DMS53 treated with DMSO at 0.1 percent for 48 hours (cell line): ENCODE results near the gene TXNRD2.
"Not testable (repeated sequence)": the region's sequence is repeated elsewhere in the genome, so short reads cannot be mapped to it uniquely, and the experiment has no call there.

Source experiments
- DNase-seq: peaks from one replicate; lab custom pipeline; 2025; ENCODE audit not compliant: unreplicated experiment; lab: John Stamatoyannopoulos, UW

The TXNRD2 gene

GRCh38 chr22:19890502-19891316 lies 50.9 kb downstream of the TXNRD2 start:
- DNase-seq: no peak

- DNase-seq: no peak
These were observed 51.7 kb downstream of the TXNRD2 start for GRCh38 chr22:19889951-19890350.

- DNase-seq: no peak
These were observed 53.4 kb downstream of the TXNRD2 start for GRCh38 chr22:19888131-19888746.

GRCh38 chr22:19887256-19887985 lies 54.2 kb downstream of the TXNRD2 start:
- DNase-seq: no peak

- no peak for DNase-seq
These were observed 54.9 kb downstream of the TXNRD2 start for GRCh38 chr22:19886605-19887255.

- DNase-seq: no peak
These were observed 55.6 kb downstream of the TXNRD2 start for GRCh38 chr22:19885841-19886592.

GRCh38 chr22:19884954-19885751 lies 56.5 kb downstream of the TXNRD2 start:
- DNase-seq: no peak

GRCh38 chr22:19884161-19884953 lies 57.3 kb downstream of the TXNRD2 start:
- no peak for DNase-seq

GRCh38 chr22:19883446-19883845 lies 58.2 kb downstream of the TXNRD2 start:
- not testable (repeated sequence) for DNase-seq

GRCh38 chr22:19882446-19883381 lies 58.9 kb downstream of the TXNRD2 start:
- DNase-seq: no peak

- DNase-seq: no peak
These were observed 60.6 kb downstream of the TXNRD2 start for GRCh38 chr22:19880786-19881569.

- no peak for DNase-seq
These were observed 61.4 kb downstream of the TXNRD2 start for GRCh38 chr22:19879992-19880785.

- DNase-seq: no peak
These were observed 62.0 kb downstream of the TXNRD2 start for GRCh38 chr22:19879643-19879991.

- DNase-seq: no peak
These were observed 62.4 kb downstream of the TXNRD2 start for GRCh38 chr22:19879246-19879570.

- no peak for DNase-seq
These were observed 63.0 kb downstream of the TXNRD2 start for GRCh38 chr22:19878461-19879245.
